Measurements from ENCODE around the gene LRRC30.

LRRC30 gene

GRCh38 chr18:7242926-7243325 is 12.0 kb downstream of the LRRC30 start:
- DNase-seq: no peak

DNA sequence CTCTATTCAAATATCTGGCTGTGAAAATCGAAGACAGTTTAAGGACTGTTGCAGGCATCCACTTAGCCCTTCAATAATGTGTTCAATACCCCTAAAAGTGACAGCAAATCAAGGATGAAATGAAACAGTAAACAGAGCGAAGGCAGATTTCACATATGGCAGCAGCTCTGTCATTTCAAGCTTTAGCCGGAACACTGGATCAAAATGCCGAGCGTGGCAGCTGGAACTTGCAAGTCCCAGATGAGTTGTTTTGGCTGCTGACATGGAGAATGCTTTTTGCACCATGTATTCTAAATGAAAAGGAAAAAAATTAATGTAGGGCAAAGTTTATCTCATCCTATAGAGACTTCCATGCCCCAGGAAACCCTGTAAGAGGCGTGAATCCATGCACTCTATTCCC is 18.0 kb downstream of the LRRC30 start:
- no peak for DNase-seq

GRCh38 chr18:7254163-7254562 is 23.3 kb downstream of the LRRC30 start:
- DNase-seq: no peak

GRCh38 chr18:7255054-7255453 is 24.2 kb downstream of the LRRC30 start:
- no peak for DNase-seq

DNA sequence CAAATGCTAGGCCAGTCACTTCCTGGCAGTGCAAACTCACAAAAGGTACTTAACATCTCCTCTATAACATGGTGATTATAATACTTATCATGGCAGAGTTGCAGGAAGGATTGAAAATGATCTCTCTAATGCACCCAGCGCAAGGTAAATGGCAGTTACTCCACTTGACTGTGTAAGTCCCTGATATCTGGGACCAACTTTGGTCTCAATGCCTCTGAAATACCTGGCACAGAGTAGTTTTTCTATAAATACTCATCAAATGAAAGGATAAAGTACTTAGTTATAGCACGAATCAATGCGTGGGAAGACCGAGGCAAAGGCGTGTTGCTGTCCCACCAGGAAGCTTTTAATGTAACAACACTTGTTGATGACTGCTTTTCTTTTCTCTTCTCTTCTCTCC is 24.8 kb downstream of the LRRC30 start:
- no peak for DNase-seq

DNA sequence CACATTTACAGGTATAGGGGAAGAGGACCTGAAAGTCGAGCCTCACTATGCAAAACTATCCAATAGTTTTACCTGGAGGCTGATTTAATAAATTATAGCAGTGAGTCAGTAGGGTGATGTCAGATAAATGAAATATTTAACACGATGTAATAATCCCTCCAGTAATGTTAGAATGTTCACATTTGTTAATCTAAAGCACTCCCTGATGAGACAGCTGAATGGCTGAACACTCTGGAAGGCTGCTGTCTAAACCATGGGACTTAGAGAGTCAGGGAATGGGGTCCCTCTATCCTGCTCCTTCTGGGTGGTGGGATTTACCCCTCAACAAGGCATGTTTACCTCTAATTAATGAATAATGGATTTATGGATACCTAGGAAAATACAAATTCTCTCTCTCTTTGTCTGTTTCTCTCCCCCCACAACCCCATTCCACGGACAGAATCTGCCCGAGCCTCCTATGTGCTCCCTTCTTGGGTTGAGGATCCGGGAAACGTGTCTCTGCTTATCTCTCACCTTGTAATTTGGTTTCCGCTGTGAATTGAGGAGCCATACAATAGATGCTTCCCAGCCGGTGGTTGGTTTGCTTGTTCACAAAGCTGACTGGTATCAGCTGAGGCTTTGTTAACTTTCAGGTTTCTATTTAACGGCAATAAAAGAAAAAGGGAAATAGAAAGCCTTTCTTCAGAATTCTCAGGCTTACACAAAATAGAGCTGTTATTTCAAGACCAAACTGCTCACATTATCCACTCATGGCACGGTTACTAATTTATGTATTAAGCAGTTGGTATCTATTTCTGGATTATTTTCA is 25.9 kb downstream of the LRRC30 start:
- no peak for DNase-seq

GRCh38 chr18:7257426-7257740 is 26.5 kb downstream of the LRRC30 start:
- no peak for DNase-seq

DNA sequence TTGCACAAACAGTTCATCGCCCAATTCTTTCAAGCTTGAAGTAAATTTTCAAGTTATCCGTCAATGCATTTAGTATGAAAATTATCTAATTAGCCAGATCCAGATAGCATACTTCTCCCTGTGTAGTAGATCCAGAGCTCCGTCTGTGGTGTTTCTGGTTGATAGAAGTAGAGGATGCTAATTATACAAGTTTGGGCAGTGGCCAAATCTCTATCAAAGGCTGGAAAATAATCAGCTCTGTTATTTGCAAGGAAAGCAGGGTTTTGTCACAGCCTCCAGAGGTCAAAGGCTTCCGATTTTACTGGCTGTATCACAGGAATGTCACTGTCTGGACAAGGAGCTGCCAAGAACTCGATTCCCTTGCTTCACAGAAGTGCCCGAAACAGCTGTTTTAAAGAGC is 28.6 kb downstream of the LRRC30 start:
- DNase-seq: no peak

DNA sequence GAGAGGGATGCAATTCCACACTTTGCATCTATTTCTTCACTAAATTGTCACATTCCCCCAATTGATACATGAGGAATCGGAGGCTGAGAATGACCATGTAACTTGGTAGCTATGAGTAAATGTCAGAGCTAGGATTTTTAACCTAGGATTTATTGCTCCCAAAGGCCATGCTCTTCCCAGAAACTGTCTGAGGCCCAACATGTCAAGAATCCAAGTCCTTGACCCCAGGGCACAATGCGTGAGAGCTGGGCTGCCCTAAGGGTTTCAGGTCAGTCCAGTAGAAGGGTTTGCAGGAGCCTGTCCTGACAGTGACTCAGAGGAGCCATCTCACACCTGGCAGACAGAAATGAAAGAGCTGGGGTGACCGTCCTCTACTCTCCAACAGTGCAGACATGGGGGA is 30.3 kb downstream of the LRRC30 start:
- no peak for DNase-seq

DNA sequence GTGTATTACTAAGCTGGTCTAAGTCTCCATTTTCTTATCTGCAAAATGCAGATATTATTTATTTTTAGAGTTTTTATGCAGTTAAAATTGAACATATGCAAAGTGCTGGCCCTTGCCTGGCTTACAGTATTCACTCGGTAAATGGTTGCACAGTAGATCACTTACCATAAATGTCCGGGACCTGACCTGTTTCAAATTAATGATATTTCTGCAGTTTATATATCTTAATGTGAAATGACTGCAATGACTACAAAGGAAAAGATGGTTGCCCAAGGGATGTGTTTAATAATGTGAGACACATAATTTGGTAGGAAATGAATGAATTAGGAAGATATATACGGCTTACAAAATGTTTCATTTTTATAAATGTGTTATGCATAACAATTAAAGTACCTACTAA is 37.1 kb downstream of the LRRC30 start:
- no peak for DNase-seq

GRCh38 chr18:7269942-7270341 is 39.1 kb downstream of the LRRC30 start:
- DNase-seq: no peak

DNA sequence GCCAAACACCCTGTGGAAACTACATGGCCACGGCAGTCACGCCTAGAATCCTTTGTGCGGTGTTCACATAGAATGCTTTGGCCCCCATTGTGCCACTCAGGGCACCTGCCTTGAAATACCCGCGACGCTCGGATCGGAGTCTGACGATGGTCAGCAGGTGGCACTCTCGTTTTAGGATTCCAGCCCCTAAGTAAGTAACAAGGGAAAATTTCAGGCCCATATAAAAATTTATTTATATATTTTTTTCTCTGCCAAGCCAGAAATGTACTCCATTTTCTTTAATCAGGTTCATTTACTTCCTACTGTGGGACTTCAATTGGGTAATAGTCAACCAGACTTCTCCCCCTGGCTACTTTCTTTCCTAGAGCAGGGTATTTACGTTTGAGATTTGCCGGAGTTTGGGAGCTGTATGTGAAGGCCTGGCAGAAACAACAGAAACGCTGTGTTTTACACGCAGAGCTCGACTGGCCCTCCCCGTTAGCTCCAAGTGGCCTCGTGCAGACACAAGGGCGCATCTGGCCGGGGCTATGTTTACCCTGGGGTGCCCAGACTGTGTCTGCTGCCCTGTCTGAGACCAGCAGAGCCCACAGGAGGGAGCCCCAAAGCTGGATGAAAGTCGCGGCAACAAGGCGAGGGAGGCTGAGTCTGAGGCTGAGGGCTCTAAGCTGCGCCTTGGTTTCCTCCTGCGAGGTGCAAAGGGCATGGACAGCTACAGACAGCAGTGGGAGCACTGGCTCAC is 41.6 kb downstream of the LRRC30 start:
- DNase-seq: no peak

- no peak for DNase-seq
Measured at GRCh38 chr18:7273301-7273921, 42.5 kb downstream of the LRRC30 start.

GRCh38 chr18:7281579-7281978 is 50.7 kb downstream of the LRRC30 start:
- no peak for DNase-seq

Measured in activated effector memory CD4-positive, alpha-beta T cell treated with Interleukin-2 at 50 U/mL for 16 hours (primary cell).